SIG-M5 treated with dmso at 0.1 percent for 504 hours (cell line): Measurements from ENCODE around the gene MRPS14.

Experiments used
- DNase-seq: peaks from one replicate; lab custom pipeline; 2025; ENCODE audit not compliant: unreplicated experiment; lab: John Stamatoyannopoulos, UW

MRPS14 gene

GRCh38 chr1:174988986-174989385 is 34.2 kb downstream of the MRPS14 start:
- DNase-seq, result no peak

GRCh38 chr1:174988539-174988938 is 34.7 kb downstream of the MRPS14 start:
- DNase-seq, result no peak

GRCh38 chr1:174984952-174985351 is 38.3 kb downstream of the MRPS14 start:
- no peak for DNase-seq

- peak; percentile 42 for DNase-seq
Measured at GRCh38 chr1:174982971-174983689, 40.1 kb downstream of the MRPS14 start.

- no peak for DNase-seq
Measured at GRCh38 chr1:174976436-174977108, 46.7 kb downstream of the MRPS14 start.

GRCh38 chr1:174975764-174976163 is 47.5 kb downstream of the MRPS14 start:
- no peak for DNase-seq

- no peak for DNase-seq
Measured at GRCh38 chr1:174974711-174975119, 48.5 kb downstream of the MRPS14 start.

- DNase-seq, result no peak
Measured at GRCh38 chr1:174971902-174972301, 51.3 kb downstream of the MRPS14 start.

- DNase-seq, result no peak
Measured at GRCh38 chr1:174971466-174971865, 51.8 kb downstream of the MRPS14 start.

- DNase-seq, result no peak
Measured at GRCh38 chr1:174969977-174970376, 53.2 kb downstream of the MRPS14 start.

- DNase-seq, result peak; percentile 60
Measured at GRCh38 chr1:174968750-174969244, 54.4 kb downstream of the MRPS14 start.

- no peak for DNase-seq
Measured at GRCh38 chr1:174967845-174968705, 55.1 kb downstream of the MRPS14 start.

- peak; percentile 68 for DNase-seq
Measured at GRCh38 chr1:174966008-174966572, 57.1 kb downstream of the MRPS14 start.

- no peak for DNase-seq
Measured at GRCh38 chr1:174965362-174966007, 57.7 kb downstream of the MRPS14 start.

- peak; percentile 37 for DNase-seq
Measured at GRCh38 chr1:174964972-174965361, 58.3 kb downstream of the MRPS14 start.

GRCh38 chr1:174964261-174964971 is 58.8 kb downstream of the MRPS14 start:
- DNase-seq, result peak; percentile 94

- no peak for DNase-seq
Measured at GRCh38 chr1:174963529-174964125, 59.6 kb downstream of the MRPS14 start.
